Kidney epithelial cell (primary cell): Measurements from ENCODE around the gene BCL7A. TPM values are rescaled to one million over a fixed set of nuclear protein-coding genes. Genes with fewer than 3 reads are reported as not detected.

Source experiments
- DNase-seq: peaks from one replicate; pipeline ENCODE4 v3.0.0-alpha.2; 2010; ENCODE audit warnings: low read depth
- H3K27me3 ChIP-seq: 2 replicates; pipeline ENCODE4 v1.6.0; 2011; ENCODE audit warnings: low read length; ENCODE audit not compliant: control insufficient read depth, insufficient read depth
- H3K36me3 ChIP-seq: 2 replicates; pipeline ENCODE4 v1.5.1; 2011; ENCODE audit warnings: low read length; ENCODE audit not compliant: control insufficient read depth, insufficient read depth
- H3K4me3 ChIP-seq: 2 replicates; pipeline ENCODE4 v1.5.1; 2011; ENCODE audit warnings: low read depth, mild to moderate bottlenecking, control low read depth, low read length
- CTCF ChIP-seq: IDR thresholded peaks from 2 replicates; pipeline ENCODE4 v1.5.1; 2011; ENCODE audit warnings: mild to moderate bottlenecking, moderate library complexity, low read length, control low read depth, inconsistent platforms; ENCODE audit not compliant: insufficient read depth, poor library complexity, severe bottlenecking
- total RNA-seq: library from RNA; depleted of rRNA; stranded (reverse); fragments of >200 nt; gene quantifications from 2 replicates; pipeline ENCODE4 v1.2.3, GENCODE V29; 2015

BCL7A gene
- total RNA-seq, 1 donor from 2014 or later: 23.8 TPM

GRCh38 chr12:121996050-121996944 is 25.4 kb upstream of the BCL7A start:
- DNase-seq: no peak

GRCh38 chr12:121996945-121997612 is 24.6 kb upstream of the BCL7A start:
- DNase-seq: no peak

More at GRCh38 chr12:121996050-121996944, 25.4 kb upstream of the BCL7A start:
- Histone ChIP-seq H3K4me3 (no peak overlapping the region), H3K36me3 (no peaks in the 10 kb centered on the region), H3K27me3 (no peaks in the 10 kb centered on the region)
- no peak for TF ChIP-seq CTCF

GRCh38 chr12:122001466-122002209 is 20.0 kb upstream of the BCL7A start:
- no peak for TF ChIP-seq CTCF
- DNase-seq: no peak
- Histone ChIP-seq H3K27me3 (no peaks in the 10 kb centered on the region), H3K36me3 (no peaks in the 10 kb centered on the region), H3K4me3 (no peak overlapping the region)

More at GRCh38 chr12:121996945-121997612, 24.6 kb upstream of the BCL7A start:
- no peak for TF ChIP-seq CTCF
- Histone ChIP-seq H3K27me3 (no peaks in the 10 kb centered on the region), H3K4me3 (no peak overlapping the region), H3K36me3 (no peaks in the 10 kb centered on the region)

- no peak for TF ChIP-seq CTCF
- DNase-seq: no peak
- Histone ChIP-seq H3K27me3 (no peaks in the 10 kb centered on the region), H3K36me3 (no peaks in the 10 kb centered on the region), H3K4me3 (no peak overlapping the region)
Observed at GRCh38 chr12:122003651-122004611, 17.8 kb upstream of the BCL7A start.

GRCh38 chr12:122004633-122005071 is 17.0 kb upstream of the BCL7A start:
- no peak overlapping the region for H3K4me3 ChIP-seq
- no peak for TF ChIP-seq CTCF
- no peaks in the 10 kb centered on the region for H3K27me3 ChIP-seq
- no peaks in the 10 kb centered on the region for H3K36me3 ChIP-seq
- DNase-seq: no peak
